Endothelial cell of umbilical vein (primary cell): ENCODE measurements around the gene SRPK2.
A peak's percentile ranks its signal among the peaks of the same experiment; 100 is the strongest.

Experiments
- EZH2 ChIP-seq: IDR thresholded peaks from 2 replicates; pipeline ENCODE4 v1.6.1; 2012; ENCODE audit warnings: borderline replicate concordance, low read depth, mild to moderate bottlenecking, moderate library complexity, low read length, inconsistent platforms; ENCODE audit not compliant: severe bottlenecking
- FOS ChIP-seq: IDR thresholded peaks from 2 replicates; pipeline ENCODE4 v1.6.1; 2011; ENCODE audit warnings: mild to moderate bottlenecking, low read length, moderate library complexity, borderline replicate concordance; ENCODE audit not compliant: insufficient read depth
- GATA2 ChIP-seq: IDR thresholded peaks from 2 replicates; pipeline ENCODE4 v1.7.0; 2011; ENCODE audit warnings: low read depth, mild to moderate bottlenecking, moderate library complexity, mixed read lengths, low read length; ENCODE audit not compliant: insufficient read length, insufficient read depth
- JUN ChIP-seq: IDR thresholded peaks from 2 replicates; pipeline ENCODE4 v1.6.1; 2011; ENCODE audit warnings: borderline replicate concordance, low read depth; ENCODE audit not compliant: insufficient read length, insufficient read depth
- MYC ChIP-seq: IDR thresholded peaks from one replicate; pipeline ENCODE4 v1.6.1; 2011; ENCODE audit warnings: mild to moderate bottlenecking, low read depth, low read length
- POLR2A ChIP-seq: IDR thresholded peaks from 2 replicates; pipeline ENCODE4 v1.6.1; 2012; ENCODE audit warnings: low read depth, mild to moderate bottlenecking, control low read depth, low read length
- POLR2AphosphoS5 ChIP-seq: IDR thresholded peaks from 2 replicates; pipeline ENCODE4 v1.6.1; 2012; ENCODE audit warnings: low read depth, mild to moderate bottlenecking, control low read depth, low read length, moderate library complexity; ENCODE audit not compliant: insufficient read depth
- TF ChIP-seq, protein P1 (sequence below), 2 donors: IDR thresholded peaks; 1 replicate in 1 of 2; 2 replicates in 1 of 2; pipeline ENCODE4 v1.5.1; 2011; ENCODE audit warnings: low read length in 2 of 2, mild to moderate bottlenecking in 2 of 2, moderate library complexity in 2 of 2, control low read depth in 1 of 2, inconsistent platforms in 1 of 2, low read depth in 1 of 2; ENCODE audit not compliant: insufficient read depth in 1 of 2; ENCODE audit errors: extremely low read depth in 1 of 2
- TF ChIP-seq, protein P2 (sequence below): IDR thresholded peaks from 2 replicates; pipeline ENCODE4 v1.6.1; 2011; ENCODE audit not compliant: insufficient read depth, insufficient read length

DNA sequence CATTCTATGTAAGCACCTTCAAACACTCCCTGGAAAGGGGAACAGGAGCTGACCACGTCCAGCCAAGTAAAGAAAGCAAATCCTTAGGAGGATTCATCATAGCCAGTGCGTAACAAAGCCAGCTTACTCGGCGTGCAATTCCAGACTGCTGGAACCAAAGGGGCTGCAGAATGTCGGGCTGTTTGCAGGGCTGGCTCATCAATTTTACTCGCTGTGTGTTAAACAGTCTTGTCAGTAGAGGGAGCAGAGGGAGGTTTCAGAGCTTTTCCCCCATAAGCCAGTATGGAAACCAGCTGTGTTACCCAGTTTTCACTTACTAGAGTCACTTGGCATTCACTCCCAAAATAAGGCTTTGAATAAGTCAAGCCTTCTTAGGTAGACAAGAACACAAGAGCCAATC is 247.7 kb downstream of the SRPK2 start:
- TF ChIP-seq, protein P1, sequence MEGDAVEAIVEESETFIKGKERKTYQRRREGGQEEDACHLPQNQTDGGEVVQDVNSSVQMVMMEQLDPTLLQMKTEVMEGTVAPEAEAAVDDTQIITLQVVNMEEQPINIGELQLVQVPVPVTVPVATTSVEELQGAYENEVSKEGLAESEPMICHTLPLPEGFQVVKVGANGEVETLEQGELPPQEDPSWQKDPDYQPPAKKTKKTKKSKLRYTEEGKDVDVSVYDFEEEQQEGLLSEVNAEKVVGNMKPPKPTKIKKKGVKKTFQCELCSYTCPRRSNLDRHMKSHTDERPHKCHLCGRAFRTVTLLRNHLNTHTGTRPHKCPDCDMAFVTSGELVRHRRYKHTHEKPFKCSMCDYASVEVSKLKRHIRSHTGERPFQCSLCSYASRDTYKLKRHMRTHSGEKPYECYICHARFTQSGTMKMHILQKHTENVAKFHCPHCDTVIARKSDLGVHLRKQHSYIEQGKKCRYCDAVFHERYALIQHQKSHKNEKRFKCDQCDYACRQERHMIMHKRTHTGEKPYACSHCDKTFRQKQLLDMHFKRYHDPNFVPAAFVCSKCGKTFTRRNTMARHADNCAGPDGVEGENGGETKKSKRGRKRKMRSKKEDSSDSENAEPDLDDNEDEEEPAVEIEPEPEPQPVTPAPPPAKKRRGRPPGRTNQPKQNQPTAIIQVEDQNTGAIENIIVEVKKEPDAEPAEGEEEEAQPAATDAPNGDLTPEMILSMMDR (IDR thresholded peaks at IDR 0.05; ENCODE audit: extremely low read depth in 1 of 2, insufficient read depth in 1 of 2, low read depth in 1 of 2, low read length in 2 of 2): peak; percentile 20 to 43
- no peak for TF ChIP-seq POLR2AphosphoS5
- no peak for TF ChIP-seq EZH2
- TF ChIP-seq, protein P2, sequence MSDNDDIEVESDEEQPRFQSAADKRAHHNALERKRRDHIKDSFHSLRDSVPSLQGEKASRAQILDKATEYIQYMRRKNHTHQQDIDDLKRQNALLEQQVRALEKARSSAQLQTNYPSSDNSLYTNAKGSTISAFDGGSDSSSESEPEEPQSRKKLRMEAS: no peak
- no peak for TF ChIP-seq POLR2A
- no peak for TF ChIP-seq MYC
- TF ChIP-seq JUN: no peak
- no peak for TF ChIP-seq FOS
- no peak for TF ChIP-seq GATA2
